AG04450 (cell line): ENCODE measurements around the gene TRHDE. TPM values are rescaled to one million over a fixed set of nuclear protein-coding genes. Genes with fewer than 3 reads are reported as not detected.
"Not testable (repeated sequence)": the region's sequence is repeated elsewhere in the genome, so short reads cannot be mapped to it uniquely, and the experiment has no call there.

Source experiments
- CTCF ChIA-PET: fragments of 300-600, 350-600 bp; formaldehyde crosslinking; extraction: SDS; loops from one replicate; lab custom pipeline; 2022; ENCODE audit warnings: antibody characterized with exemption, inconsistent platforms; lab: Charles Lee
- POLR2A ChIA-PET: fragments of 350-600 bp; formaldehyde crosslinking; extraction: SDS; loops from one replicate; lab custom pipeline; 2021; ENCODE audit warnings: antibody characterized with exemption, inconsistent platforms; lab: Yijun Ruan, JAX
- DNase-seq: peaks from one replicate; pipeline ENCODE4 v3.0.0-alpha.2; 2011; ENCODE audit warnings: low read depth, low spot score
- H3K27ac ChIP-seq: one replicate; pipeline ENCODE4 v1.5.1; 2012; ENCODE audit warnings: low read depth, low read length, control low read depth
- H3K27me3 ChIP-seq: one replicate; pipeline ENCODE4 v1.6.0; 2012; ENCODE audit warnings: low read length; ENCODE audit not compliant: control insufficient read depth, insufficient read depth
- H3K4me3 ChIP-seq: 2 replicates; pipeline ENCODE4 v1.5.1; 2011; ENCODE audit warnings: mild to moderate bottlenecking, low read depth, low read length, control low read depth
- H3K9me3 ChIP-seq: 2 replicates; pipeline ENCODE4 v1.5.1; 2012; ENCODE audit warnings: low read length; ENCODE audit not compliant: control insufficient read depth, insufficient read depth
- polyA plus RNA-seq: library from polyadenylated mRNA; depleted of rRNA; stranded (reverse); fragments of >200 nt; gene quantifications from 2 replicates; pipeline ENCODE4 v1.2.3, GENCODE V29; 2011
- TF ChIP-seq, protein P1 (sequence below): IDR thresholded peaks from 2 replicates; pipeline ENCODE4 v1.5.1; 2011; ENCODE audit warnings: low read depth, low read length, control low read depth, inconsistent platforms

Gene TRHDE
- polyA plus RNA-seq, 1 experiment, result 90.7 TPM

DNA sequence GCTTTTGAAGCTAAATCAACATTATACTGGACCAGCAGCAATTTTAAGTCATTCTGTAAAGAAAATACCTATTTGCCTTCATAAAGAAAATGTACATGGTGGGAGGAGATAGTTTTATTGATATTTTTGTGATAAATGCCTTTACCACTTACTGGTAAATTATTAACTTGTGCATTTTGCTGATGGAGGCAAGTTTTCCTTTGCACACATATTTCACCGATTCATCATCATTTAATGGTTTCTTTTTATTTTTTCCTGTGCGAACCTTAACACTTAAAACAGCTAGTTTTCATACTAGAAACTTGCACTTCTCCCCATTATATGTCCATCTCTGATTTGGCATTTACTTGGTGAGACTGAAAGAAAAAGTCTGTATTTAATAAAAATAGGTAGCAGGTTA lies 239.3 kb downstream of the TRHDE start:
- POLR2A ChIA-PET, result interaction anchor here (0.6 kb wide), 1 partner anchor 49 kb away, joined by 3 read pairs; no protein-coding TSS in a partner anchor
- CTCF ChIA-PET, result interaction anchor here (1.5 kb wide), 1 partner anchor 13 kb away, joined by 7 read pairs; no protein-coding TSS in a partner anchor
- TF ChIP-seq, protein P1, sequence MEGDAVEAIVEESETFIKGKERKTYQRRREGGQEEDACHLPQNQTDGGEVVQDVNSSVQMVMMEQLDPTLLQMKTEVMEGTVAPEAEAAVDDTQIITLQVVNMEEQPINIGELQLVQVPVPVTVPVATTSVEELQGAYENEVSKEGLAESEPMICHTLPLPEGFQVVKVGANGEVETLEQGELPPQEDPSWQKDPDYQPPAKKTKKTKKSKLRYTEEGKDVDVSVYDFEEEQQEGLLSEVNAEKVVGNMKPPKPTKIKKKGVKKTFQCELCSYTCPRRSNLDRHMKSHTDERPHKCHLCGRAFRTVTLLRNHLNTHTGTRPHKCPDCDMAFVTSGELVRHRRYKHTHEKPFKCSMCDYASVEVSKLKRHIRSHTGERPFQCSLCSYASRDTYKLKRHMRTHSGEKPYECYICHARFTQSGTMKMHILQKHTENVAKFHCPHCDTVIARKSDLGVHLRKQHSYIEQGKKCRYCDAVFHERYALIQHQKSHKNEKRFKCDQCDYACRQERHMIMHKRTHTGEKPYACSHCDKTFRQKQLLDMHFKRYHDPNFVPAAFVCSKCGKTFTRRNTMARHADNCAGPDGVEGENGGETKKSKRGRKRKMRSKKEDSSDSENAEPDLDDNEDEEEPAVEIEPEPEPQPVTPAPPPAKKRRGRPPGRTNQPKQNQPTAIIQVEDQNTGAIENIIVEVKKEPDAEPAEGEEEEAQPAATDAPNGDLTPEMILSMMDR, result no peak

DNA sequence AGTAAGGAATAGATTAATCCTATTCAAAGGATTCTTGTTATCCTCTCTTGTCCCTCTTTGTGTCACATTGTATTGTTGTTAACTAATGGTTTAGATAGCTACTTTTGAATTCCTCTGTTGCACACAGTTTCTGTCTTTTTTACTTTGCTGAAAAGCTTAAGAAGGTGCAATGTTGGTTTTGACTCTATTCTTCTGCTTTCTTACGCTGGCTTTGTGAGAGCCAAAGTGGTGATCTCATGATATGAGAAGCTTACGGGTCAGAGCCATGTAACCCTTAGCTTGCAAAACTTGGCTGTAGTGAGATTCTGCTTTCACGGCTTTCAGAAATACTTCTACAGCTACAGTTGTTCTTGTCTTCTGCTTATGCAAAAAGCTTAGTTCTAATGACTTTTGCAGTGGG lies 239.7 kb downstream of the TRHDE start:
- TF ChIP-seq, protein P1, result no peak
- no peak overlapping the region for H3K27ac ChIP-seq
- ChIA-PET CTCF (interaction anchor here (1.5 kb wide), 1 partner anchor 13 kb away, joined by 7 read pairs; no protein-coding TSS in a partner anchor), POLR2A (no interaction called here)
- H3K27me3 ChIP-seq, result no peaks in the 10 kb centered on the region
- no peak overlapping the region for H3K4me3 ChIP-seq
- no peaks in the 10 kb centered on the region for H3K9me3 ChIP-seq
- peak; percentile 56 for DNase-seq

More for the DNA sequence above, 239.3 kb downstream of the TRHDE start:
- no peaks in the 10 kb centered on the region for H3K9me3 ChIP-seq
- H3K4me3 ChIP-seq, result no peak overlapping the region
- DNase-seq, result no peak
- no peaks in the 10 kb centered on the region for H3K27me3 ChIP-seq
- no peak overlapping the region for H3K27ac ChIP-seq

DNA sequence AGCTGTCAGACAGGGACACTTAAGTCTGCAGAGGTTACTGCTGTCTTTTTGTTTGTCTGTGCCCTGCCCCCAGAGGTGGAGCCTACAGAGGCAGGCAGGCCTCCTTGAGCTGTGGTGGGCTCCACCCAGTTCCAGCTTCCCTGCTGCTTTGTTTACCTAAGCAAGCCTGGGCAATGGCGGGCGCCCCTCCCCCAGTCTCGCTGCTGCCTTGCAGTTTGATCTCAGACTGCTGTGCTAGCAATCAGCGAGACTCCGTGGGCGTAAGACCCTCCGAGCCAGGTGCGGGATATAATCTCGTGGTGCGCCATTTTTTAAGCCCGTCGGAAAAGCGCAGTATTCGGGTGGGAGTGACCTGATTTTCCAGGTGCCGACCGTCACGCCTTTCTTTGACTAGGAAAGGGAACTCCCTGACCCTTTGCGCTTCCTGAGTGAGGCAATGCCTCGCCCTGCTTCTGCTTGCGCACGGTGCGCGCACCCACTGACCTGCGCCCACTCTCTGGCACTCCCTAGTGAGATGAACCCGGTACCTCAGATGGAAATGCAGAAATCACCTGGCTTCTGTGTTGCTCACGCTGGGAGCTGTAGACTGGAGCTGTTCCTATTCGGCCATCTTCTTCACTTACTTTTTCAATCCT lies 248.0 kb downstream of the TRHDE start:
- DNase-seq, H3K9me3 ChIP-seq, H3K27me3 ChIP-seq, H3K4me3 ChIP-seq, H3K27ac ChIP-seq, POLR2A ChIA-PET: not testable (repeated sequence)
- CTCF ChIA-PET, result interaction anchor here (1.2 kb wide), 1 partner anchor 247 kb away, joined by 3 read pairs; no protein-coding TSS in a partner anchor

DNA sequence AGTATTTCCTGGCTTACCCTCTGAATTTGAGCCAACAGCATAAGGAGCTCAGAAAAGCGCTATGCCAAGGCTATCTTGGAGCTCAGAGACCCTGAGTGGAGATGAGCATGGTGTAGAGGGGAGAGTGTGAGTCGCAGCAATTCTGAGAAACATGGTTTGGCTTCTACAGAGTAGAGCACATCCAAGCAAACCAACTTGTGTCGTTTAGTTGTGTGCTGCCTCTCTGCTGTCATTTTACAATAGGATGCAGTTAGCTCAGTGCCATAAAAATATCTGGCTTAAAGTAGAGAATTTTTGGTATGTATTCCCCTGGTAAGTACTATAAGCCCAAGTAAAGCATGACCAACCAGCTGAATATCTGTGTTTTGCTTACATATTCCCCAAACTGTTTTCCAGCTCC lies 249.2 kb downstream of the TRHDE start:
- ChIA-PET CTCF (interaction anchor here (1.1 to 1.2 kb wide), 2 partner anchors 248 to 255 kb away, joined by 3 to 4 read pairs; no protein-coding TSS in a partner anchor), POLR2A (no interaction called here)
- TF ChIP-seq, protein P1, result no peak

DNA sequence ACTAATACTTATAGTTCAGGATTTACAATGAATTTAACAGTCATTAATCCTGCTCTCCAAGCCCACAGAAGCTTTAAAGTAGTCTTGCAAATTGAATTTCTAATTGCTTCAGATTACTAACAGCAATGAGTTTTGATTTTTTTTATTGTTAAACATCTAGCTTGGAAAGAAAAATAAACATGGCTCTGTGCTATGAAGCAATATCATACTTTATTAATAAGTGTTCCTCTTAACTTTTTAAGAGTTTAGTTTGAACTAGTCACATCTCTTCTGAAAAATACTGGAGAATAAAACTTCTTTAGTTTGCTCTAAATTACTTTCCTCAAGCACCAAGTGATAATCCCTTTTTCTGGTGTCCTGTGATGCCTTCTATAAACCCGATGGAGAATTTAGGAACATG lies 250.2 kb downstream of the TRHDE start:
- ChIA-PET CTCF (interaction anchor here (0.5 to 1.4 kb wide), 2 partner anchors 194 to 257 kb away, joined by 3 read pairs; no protein-coding TSS in a partner anchor), POLR2A (no interaction called here)
- TF ChIP-seq, protein P1, result no peak
- no peak for DNase-seq
- Histone ChIP-seq H3K9me3 (no peaks in the 10 kb centered on the region), H3K27me3 (no peaks in the 10 kb centered on the region), H3K27ac (no peak overlapping the region), H3K4me3 (no peak overlapping the region)

More for the DNA sequence above, 249.2 kb downstream of the TRHDE start:
- Histone ChIP-seq H3K27ac (no peak overlapping the region), H3K4me3 (no peak overlapping the region), H3K27me3 (no peaks in the 10 kb centered on the region), H3K9me3 (no peaks in the 10 kb centered on the region)
- no peak for DNase-seq
